GM19025 (cell line): Measurements from ENCODE around the gene GPC3.
"Not testable (repeated sequence)": the region's sequence is repeated elsewhere in the genome, so short reads cannot be mapped to it uniquely, and the experiment has no call there.

Experiments
- ATAC-seq: cut with Tn5 transposase; IDR thresholded peaks from one replicate; pipeline ENCODE4 v1.9.1; 2021; ENCODE audit warnings: mild to moderate bottlenecking, low read depth, moderate library complexity; ENCODE audit not compliant: unreplicated experiment

The GPC3 gene

GRCh38 chrX:133999031-133999705, 13.8 kb upstream of the GPC3 start:
- no peak for ATAC-seq

- no peak for ATAC-seq
Measured at GRCh38 chrX:133995759-133996158, 10.4 kb upstream of the GPC3 start.

- ATAC-seq, result no peak
Measured at GRCh38 chrX:133994576-133994975, 9.2 kb upstream of the GPC3 start.

GRCh38 chrX:133992882-133993281, 7.5 kb upstream of the GPC3 start:
- no peak for ATAC-seq

GRCh38 chrX:133991814-133992213, 6.4 kb upstream of the GPC3 start:
- no peak for ATAC-seq

GRCh38 chrX:133991057-133991456, 5.7 kb upstream of the GPC3 start:
- ATAC-seq, result not testable (repeated sequence)

GRCh38 chrX:133989993-133990392, 4.6 kb upstream of the GPC3 start:
- no peak for ATAC-seq

GRCh38 chrX:133989490-133989889, 4.1 kb upstream of the GPC3 start:
- ATAC-seq, result no peak

- ATAC-seq, result no peak
Measured at GRCh38 chrX:133988010-133988409, 2.6 kb upstream of the GPC3 start.

GRCh38 chrX:133987188-133987587, 1.8 kb upstream of the GPC3 start:
- no peak for ATAC-seq

- no peak for ATAC-seq
Measured at GRCh38 chrX:133985967-133986683, 731 bp upstream of the GPC3 start.

GRCh38 chrX:133984857-133985163, 584 bp downstream of the GPC3 start:
- ATAC-seq, result no peak

GRCh38 chrX:133983974-133984845, 1.2 kb downstream of the GPC3 start:
- no peak for ATAC-seq

- ATAC-seq, result no peak
Measured at GRCh38 chrX:133983256-133983973, 2.0 kb downstream of the GPC3 start.

GRCh38 chrX:133981924-133982323, 3.5 kb downstream of the GPC3 start:
- no peak for ATAC-seq

GRCh38 chrX:133980832-133981588, 4.4 kb downstream of the GPC3 start:
- ATAC-seq, result no peak

GRCh38 chrX:133980406-133980805, 5.0 kb downstream of the GPC3 start:
- ATAC-seq, result no peak

- no peak for ATAC-seq
Measured at GRCh38 chrX:133979641-133980230, 5.7 kb downstream of the GPC3 start.

- ATAC-seq, result no peak
Measured at GRCh38 chrX:133973704-133974103, 11.7 kb downstream of the GPC3 start.

- ATAC-seq, result no peak
Measured at GRCh38 chrX:133972916-133973315, 12.5 kb downstream of the GPC3 start.
